Cardiac septum (tissue), 1 donor: ENCODE data around the gene CD180. TPM values are rescaled to one million over a fixed set of nuclear protein-coding genes. Genes with fewer than 3 reads are reported as not detected.

Experiments
- DNase-seq: peaks from one replicate; pipeline ENCODE4 v3.0.0-alpha.2; 2020; ENCODE audit warnings: low spot score
- intact Hi-C: fragments of 100-400 bp; cut with DNase I; formaldehyde crosslinking; loops from one replicate; pipeline ENCODE4 v1.14.0; 2022
- total RNA-seq: library from RNA; stranded (reverse); fragmentation: NEBNext Ultra II Directional; extraction: Animal tissue kit (Norgen Biotek cat#: 25700); gene quantifications from one replicate; pipeline ENCODE4 v1.2.1, GENCODE V29; 2021
- donor health status: DM: no; HTN: no; CAD: no.

Gene CD180
- total RNA-seq, 1 donor from 2014 or later, result 0.48 TPM

DNA sequence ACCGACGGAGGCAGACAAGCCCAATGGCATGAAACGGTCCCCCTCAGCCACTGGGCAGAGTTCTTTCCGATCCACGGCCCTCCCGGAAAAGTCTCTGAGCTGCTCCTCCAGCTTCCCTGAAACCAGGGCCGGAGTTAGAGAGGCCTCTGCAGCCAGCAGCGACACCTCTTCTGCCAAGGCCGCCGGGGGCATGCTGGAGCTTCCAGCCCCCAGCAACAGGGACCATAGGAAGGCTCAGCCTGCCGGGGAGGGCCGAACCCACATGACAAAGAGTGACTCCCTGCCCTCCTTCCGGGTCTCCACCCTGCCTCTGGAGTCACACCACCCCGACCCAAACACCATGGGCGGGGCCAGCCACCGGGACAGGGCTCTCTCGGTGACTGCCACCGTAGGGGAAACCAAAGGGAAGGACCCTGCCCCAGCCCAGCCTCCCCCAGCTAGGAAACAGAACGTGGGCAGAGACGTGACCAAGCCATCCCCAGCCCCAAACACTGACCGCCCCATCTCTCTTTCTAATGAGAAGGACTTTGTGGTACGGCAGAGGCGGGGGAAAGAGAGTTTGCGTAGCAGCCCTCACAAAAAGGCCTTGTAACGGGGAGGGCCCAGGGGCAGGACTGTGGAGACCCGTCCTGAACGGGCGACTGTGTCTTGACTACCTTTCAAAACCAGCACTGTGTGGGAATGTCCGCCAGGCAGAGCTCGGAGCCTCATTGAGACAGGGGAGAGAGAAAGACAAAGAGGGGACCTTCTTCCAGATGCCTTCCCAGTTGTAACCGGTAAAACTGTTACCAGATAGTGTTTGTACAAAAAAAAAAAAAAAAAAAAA lies 29.9 kb downstream of the CD180 start:
- peak; percentile 89 for DNase-seq
- intact Hi-C loops, result loop anchor here (2.0 kb wide), 1 partner anchor 42 kb away; no protein-coding TSS in a partner anchor

DNA sequence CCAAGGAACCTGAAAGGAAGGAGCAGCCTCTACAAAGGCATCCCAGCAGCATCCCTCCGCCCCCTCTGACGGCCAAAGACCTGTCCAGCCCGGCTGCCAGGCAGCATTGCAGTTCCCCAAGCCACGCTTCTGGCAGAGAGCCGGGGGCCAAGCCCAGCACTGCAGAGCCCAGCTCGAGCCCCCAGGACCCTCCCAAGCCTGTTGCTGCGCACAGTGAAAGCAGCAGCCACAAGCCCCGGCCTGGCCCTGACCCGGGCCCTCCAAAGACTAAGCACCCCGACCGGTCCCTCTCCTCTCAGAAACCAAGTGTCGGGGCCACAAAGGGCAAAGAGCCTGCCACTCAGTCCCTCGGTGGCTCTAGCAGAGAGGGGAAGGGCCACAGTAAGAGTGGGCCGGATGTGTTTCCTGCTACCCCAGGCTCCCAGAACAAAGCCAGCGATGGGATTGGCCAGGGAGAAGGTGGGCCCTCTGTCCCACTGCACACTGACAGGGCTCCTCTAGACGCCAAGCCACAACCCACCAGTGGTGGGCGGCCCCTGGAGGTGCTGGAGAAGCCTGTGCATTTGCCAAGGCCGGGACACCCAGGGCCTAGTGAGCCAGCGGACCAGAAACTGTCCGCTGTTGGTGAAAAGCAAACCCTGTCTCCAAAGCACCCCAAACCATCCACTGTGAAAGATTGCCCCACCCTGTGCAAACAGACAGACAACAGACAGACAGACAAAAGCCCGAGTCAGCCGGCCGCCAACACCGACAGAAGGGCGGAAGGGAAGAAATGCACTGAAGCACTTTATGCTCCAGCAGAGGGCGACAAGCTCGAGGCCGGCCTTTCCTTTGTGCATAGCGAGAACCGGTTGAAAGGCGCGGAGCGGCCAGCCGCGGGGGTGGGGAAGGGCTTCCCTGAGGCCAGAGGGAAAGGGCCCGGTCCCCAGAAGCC lies 30.8 kb downstream of the CD180 start:
- DNase-seq, result peak; percentile 93
- intact Hi-C loops, result loop anchor here (2.0 kb wide), 1 partner anchor 43 kb away; no protein-coding TSS in a partner anchor

DNA sequence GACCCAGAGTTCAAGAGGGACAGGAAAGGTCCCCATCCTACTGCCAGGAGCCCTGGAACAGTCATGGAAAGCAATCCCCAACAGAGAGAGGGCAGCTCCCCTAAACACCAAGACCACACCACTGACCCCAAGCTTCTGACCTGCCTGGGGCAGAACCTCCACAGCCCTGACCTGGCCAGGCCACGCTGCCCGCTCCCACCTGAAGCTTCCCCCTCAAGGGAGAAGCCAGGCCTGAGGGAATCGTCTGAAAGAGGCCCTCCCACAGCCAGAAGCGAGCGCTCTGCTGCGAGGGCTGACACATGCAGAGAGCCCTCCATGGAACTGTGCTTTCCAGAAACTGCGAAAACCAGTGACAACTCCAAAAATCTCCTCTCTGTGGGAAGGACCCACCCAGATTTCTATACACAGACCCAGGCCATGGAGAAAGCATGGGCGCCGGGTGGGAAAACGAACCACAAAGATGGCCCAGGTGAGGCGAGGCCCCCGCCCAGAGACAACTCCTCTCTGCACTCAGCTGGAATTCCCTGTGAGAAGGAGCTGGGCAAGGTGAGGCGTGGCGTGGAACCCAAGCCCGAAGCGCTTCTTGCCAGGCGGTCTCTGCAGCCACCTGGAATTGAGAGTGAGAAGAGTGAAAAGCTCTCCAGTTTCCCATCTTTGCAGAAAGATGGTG lies 31.6 kb downstream of the CD180 start:
- intact Hi-C loops, result no loop called here
- no peak for DNase-seq

DNA sequence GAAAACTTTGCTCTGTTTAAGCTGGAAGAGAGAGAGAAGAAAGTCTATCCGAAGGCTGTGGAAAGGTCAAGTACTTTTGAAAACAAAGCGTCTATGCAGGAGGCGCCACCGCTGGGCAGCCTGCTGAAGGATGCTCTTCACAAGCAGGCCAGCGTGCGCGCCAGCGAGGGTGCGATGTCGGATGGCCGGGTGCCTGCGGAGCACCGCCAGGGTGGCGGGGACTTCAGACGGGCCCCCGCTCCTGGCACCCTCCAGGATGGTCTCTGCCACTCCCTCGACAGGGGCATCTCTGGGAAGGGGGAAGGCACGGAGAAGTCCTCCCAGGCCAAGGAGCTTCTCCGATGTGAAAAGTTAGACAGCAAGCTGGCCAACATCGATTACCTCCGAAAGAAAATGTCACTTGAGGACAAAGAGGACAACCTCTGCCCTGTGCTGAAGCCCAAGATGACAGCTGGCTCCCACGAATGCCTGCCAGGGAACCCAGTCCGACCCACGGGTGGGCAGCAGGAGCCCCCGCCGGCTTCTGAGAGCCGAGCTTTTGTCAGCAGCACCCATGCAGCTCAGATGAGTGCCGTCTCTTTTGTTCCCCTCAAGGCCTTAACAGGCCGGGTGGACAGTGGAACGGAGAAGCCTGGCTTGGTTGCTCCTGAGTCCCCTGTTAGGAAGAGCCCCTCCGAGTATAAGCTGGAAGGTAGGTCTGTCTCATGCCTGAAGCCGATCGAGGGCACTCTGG lies 32.6 kb downstream of the CD180 start:
- no peak for DNase-seq
- intact Hi-C loops, result no loop called here

GRCh38 chr5:67163231-67163756 lies 33.3 kb downstream of the CD180 start:
- intact Hi-C loops, result no loop called here
- no peak for DNase-seq

DNA sequence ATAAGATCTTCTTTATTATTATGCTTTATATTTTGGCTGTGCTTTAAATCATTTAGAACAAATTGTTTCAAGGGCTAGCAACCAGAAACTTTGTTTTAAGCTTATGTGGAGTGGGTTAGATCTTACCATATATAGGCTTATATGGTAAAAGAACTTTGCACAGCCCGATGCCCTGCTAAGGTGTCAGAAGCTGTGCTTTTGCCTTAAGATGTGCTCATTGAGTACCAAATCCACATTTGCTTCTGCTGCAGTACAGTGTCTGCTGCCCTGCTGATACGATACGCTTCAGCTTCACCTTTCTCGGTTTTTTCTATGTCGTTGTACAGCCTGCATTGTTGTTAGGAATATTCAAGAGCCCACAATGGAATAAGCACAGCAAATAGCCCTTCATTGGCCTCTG lies 34.8 kb downstream of the CD180 start:
- intact Hi-C loops, result no loop called here

DNA sequence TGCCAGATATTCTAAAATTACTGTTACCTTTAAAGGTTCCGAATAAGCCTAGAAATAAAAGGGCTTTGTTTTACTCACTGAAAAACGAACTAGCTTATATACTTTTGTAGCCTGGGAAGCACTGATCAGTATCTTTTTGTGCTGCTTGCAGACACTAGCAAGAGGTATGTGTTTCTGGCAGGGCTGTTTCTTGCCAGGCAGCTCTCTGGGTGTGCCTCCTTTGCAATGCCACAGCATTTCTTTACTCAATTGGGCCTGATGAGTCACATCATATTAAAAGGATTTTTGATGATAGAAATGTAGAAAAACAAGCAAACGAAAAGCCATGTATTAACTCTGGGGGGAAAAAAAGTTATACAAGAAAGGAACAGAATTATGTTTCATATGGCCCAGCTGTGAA lies 35.6 kb downstream of the CD180 start:
- no peak for DNase-seq
- intact Hi-C loops, result no loop called here

More for the DNA sequence above, 34.8 kb downstream of the CD180 start:
- no peak for DNase-seq

DNA sequence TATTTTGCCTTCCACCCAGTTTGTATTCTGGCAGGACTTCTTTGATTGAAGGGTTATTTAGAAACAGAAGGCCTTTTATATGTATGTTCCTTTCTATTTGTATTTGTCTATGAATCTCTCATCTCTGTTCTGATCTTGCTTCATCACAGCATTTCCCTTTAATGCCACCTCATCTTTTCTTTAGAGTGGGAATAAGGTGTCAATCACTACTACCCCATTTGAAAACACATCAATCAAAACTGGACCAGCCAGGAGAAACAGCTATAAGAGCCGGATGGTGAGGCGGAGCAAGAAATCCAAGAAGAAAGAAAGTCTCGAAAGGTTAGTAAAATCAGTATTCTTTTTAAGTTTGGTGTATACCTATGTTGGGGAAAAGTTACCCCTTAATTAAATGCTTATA lies 36.3 kb downstream of the CD180 start:
- no peak for DNase-seq
- intact Hi-C loops, result no loop called here

- no peak for DNase-seq
- intact Hi-C loops, result no loop called here
Measured at GRCh38 chr5:67156976-67157583, 39.5 kb downstream of the CD180 start.

DNA sequence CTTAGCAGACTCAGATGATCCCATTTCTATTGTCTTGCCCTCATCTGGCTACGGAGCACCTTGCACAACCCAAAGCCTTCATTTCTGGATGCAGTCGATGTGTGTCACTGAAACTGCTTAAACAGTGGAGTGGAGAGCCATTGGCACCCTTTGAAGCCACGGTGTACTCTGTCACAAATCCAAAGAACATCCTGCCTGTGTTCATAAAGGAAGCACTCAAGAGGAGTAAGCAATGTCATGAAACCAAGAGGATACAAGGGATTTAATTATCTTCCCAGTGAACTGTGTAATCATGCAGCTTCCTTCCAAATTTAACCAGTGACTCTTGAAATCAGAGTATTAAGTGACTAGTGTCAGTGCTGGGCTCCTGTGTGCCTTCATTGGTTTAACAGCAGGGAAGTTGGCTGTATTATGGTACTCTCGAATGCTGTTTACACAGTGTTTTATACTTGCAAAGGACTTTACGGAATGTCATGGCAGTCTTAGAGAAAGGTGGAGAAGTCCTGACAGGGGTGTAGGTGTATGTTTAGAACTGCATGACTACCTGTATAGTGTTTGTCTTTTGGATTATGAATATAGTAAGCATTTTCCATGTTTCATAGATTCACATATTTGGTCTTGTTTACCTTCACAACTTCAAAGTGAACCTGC lies 41.9 kb downstream of the CD180 start:
- intact Hi-C loops, result no loop called here
- DNase-seq, result no peak

GRCh38 chr5:67153292-67153691 lies 43.3 kb downstream of the CD180 start:
- no peak for DNase-seq
- intact Hi-C loops, result no loop called here

DNA sequence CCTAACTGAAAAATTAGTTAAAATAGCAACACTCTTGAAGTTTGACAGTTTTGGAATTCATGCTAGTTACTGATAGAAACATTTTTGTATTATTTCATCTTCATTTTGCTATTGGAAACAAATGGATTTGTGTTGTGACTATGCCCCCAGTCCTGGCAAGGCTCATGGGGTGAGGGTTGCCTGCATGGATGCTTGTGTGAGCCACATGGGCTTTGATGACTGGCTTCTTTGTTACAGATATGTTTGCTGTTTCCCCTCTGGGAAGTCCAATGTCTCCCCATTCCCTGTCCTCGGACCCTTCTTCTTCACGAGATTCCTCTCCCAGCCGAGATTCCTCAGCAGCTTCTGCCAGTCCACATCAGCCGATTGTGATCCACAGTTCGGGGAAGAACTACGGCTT lies 44.2 kb downstream of the CD180 start:
- intact Hi-C loops, result no loop called here
- DNase-seq, result no peak

DNA sequence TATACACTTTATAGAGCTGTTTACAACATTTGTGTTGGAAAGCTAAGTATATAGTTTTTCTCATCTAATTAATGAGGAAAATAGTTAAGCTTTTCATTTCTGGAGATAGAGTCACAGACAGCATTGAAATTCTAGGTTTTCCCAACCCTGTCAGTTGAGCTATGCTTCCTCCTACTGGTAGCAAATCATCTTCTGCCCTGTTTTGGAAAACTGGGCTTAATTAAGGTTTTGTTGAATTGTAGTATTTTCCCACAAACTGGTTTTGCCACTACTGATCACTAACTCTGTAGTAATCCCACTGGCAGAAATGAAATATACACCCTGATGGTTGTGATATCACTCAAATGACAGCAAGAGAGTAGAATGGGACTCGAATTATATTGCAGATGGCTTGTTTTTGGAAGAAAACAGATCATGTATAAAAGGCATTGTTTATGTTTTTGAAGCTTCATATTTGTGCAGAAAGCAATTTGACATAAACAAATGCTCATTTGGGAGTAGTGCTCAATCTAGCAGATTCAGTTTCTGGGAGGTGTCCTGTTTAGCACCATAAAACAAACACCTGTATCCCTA lies 46.6 kb downstream of the CD180 start:
- DNase-seq, result no peak
- intact Hi-C loops, result loop anchor here (5.0 kb wide), 2 partner anchors 163 to 338 kb away; no protein-coding TSS in a partner anchor

- no peak for DNase-seq
- intact Hi-C loops, result loop anchor here (5.0 kb wide), 2 partner anchors 162 to 337 kb away; no protein-coding TSS in a partner anchor
Measured at GRCh38 chr5:67149057-67149950, 47.3 kb downstream of the CD180 start.

DNA sequence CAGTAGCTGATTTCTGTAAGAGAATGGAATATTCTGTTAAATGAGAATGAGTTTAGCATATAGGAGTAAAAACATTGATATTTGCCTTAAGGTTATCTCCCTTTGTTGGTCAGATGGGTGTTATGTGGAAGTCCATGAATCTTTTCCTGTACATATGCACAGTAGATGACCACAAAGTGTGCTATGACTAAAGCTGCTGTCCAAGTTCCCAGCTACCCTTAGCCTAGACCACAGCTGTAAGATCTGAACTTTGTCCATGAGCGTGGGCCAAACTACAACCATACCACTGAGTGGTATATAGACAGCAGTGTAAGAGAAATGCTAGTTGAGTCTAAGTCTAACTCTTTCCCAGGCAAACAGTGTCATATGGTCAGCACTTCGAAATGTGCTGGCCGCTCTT lies 48.8 kb downstream of the CD180 start:
- intact Hi-C loops, result loop anchor here (5.0 kb wide), 2 partner anchors 160 to 335 kb away; no protein-coding TSS in a partner anchor
- DNase-seq, result no peak

GRCh38 chr5:67146981-67147380 lies 49.6 kb downstream of the CD180 start:
- intact Hi-C loops, result loop anchor here (5.0 kb wide), 2 partner anchors 160 to 335 kb away; no protein-coding TSS in a partner anchor
- no peak for DNase-seq
